Adrenal gland (tissue), 5 donors: Measurements from ENCODE around the gene AK3.

Experiments used
- POLR2A ChIP-seq, 2 donors: fragments of 450-650 bp; IDR thresholded peaks; one replicate each; pipeline ENCODE4 v1.6.1; 2017; ENCODE audit warnings: antibody characterized with exemption in 2 of 2, mild to moderate bottlenecking in 2 of 2, moderate library complexity in 1 of 2
- TF ChIP-seq, protein P1 (sequence below), 6 experiments: fragments of 450-650 bp in 4 of 6; fragments of 200-600 bp in 2 of 6; sonication (generic) in 1 of 6; IDR thresholded peaks; 1 replicate in 5 of 6; 2 replicates in 1 of 6; pipeline versions ENCODE4 v1.5.1 to v1.8.0; 2016 to 2021; ENCODE audit warnings: antibody characterized with exemption in 6 of 6, mild to moderate bottlenecking in 2 of 6, moderate library complexity in 1 of 6
- donor health status: DM: no; HTN: no; CAD: no.

DNA sequence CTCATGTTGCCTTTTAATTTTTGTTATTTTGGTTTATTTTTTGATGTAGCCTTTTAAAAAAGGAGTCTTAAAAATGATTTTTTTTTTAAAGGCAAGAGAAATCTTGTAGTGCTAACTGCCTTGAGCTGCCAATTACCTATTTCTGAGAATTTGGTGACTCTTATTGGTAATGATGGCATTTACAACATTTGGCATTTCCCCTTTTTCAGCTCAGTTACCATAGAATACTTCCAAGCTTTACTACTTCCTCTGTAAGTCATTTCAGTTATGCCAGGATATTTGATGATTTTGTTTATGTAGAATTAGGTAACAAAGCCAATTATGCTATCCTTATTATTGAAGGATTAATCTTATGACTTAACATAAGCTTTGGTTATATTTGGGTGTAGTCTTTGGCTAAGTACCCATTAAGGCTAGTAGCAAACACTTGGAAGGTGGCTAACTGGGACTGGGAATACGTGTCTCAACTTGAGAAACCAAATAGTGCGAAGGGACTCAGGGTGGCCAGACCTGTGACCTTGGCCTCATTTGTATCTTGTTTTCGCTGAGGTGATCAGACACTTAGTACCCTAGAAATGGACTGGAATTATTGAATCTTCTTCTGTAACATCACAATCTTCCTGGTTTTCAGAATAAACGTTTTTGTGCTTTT is 33.9 kb downstream of the AK3 start:
- TF ChIP-seq, protein P1, sequence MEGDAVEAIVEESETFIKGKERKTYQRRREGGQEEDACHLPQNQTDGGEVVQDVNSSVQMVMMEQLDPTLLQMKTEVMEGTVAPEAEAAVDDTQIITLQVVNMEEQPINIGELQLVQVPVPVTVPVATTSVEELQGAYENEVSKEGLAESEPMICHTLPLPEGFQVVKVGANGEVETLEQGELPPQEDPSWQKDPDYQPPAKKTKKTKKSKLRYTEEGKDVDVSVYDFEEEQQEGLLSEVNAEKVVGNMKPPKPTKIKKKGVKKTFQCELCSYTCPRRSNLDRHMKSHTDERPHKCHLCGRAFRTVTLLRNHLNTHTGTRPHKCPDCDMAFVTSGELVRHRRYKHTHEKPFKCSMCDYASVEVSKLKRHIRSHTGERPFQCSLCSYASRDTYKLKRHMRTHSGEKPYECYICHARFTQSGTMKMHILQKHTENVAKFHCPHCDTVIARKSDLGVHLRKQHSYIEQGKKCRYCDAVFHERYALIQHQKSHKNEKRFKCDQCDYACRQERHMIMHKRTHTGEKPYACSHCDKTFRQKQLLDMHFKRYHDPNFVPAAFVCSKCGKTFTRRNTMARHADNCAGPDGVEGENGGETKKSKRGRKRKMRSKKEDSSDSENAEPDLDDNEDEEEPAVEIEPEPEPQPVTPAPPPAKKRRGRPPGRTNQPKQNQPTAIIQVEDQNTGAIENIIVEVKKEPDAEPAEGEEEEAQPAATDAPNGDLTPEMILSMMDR (IDR thresholded peaks at IDR 0.05): no peak
- no peak for TF ChIP-seq POLR2A (IDR thresholded peaks at IDR 0.05)
